ENCODE measurements around the gene SMAD1. TPM values are rescaled to one million over a fixed set of nuclear protein-coding genes. Genes with fewer than 3 reads are reported as not detected.
A peak's percentile ranks its signal among the peaks of the same experiment; 100 is the strongest.

Gene SMAD1
- total RNA-seq, 4 donors from 2014 or later = 48.1 to 102 (median 67.4) TPM

GRCh38 chr4:145528601-145529000, 46.9 kb downstream of the SMAD1 start:
- intact Hi-C loops (cut with DNase I) = no loop called here
- WGBS, 2 donors = 83 to 93% methylated on average over 3 of the region's 3 CpGs

GRCh38 chr4:145530189-145530588, 48.5 kb downstream of the SMAD1 start:
- WGBS, 2 donors = 77 to 91% methylated on average over 2 of the region's 2 CpGs
- Histone ChIP-seq H3K4me3 (replicated peaks in 1 of 3) (no peak overlapping the region), H3K27ac (peak overlapping the region in 1 of 3 donors; percentile 28), H3K4me1 (peaks cover 25 to 42% of the 10 kb centered on the region in 2 donors), H3K36me3 (no peaks in the 10 kb centered on the region), H3K9me3 (no peaks in the 10 kb centered on the region), H3K27me3 (no peaks in the 10 kb centered on the region)
- intact Hi-C loops (cut with DNase I) = no loop called here
- no peak for DNase-seq
- no peak for TF ChIP-seq CTCF (IDR thresholded peaks at IDR 0.05)
- TF ChIP-seq POLR2A (IDR thresholded peaks at IDR 0.05) = no peak

More at GRCh38 chr4:145528601-145529000, 46.9 kb downstream of the SMAD1 start:
- no peak for DNase-seq
- no peaks in the 10 kb centered on the region for H3K9me3 ChIP-seq
- H3K27me3 ChIP-seq = no peaks in the 10 kb centered on the region
- peak overlapping the region in 1 of 3 donors; percentile 28 for H3K27ac ChIP-seq
- H3K4me1 ChIP-seq = peaks cover 31 to 52% of the 10 kb centered on the region in 2 donors
- no peaks in the 10 kb centered on the region for H3K36me3 ChIP-seq
- TF ChIP-seq CTCF (IDR thresholded peaks at IDR 0.05) (no peak), POLR2A (IDR thresholded peaks at IDR 0.05) (no peak)
- H3K4me3 ChIP-seq (replicated peaks in 1 of 3) = no peak overlapping the region

- 88 to 90% methylated on average over 1 of the region's 1 CpG for WGBS, 2 donors
- intact Hi-C loops (cut with DNase I) = no loop called here
- H3K9me3 ChIP-seq = no peaks in the 10 kb centered on the region
- H3K4me1 ChIP-seq = peaks cover 22 to 37% of the 10 kb centered on the region in 2 donors
- DNase-seq = no peak
- TF ChIP-seq CTCF (IDR thresholded peaks at IDR 0.05) = no peak
- H3K36me3 ChIP-seq = no peaks in the 10 kb centered on the region
- H3K4me3 ChIP-seq (replicated peaks in 1 of 3) = no peak overlapping the region
- H3K27ac ChIP-seq = no peak overlapping the region
- no peaks in the 10 kb centered on the region for H3K27me3 ChIP-seq
Observed at GRCh38 chr4:145530662-145531061, 49.0 kb downstream of the SMAD1 start.

- intact Hi-C loops (cut with DNase I) = no loop called here
- TF ChIP-seq POLR2A (IDR thresholded peaks at IDR 0.05) = no peak
- no peak for TF ChIP-seq CTCF (IDR thresholded peaks at IDR 0.05)
- H3K4me3 ChIP-seq (replicated peaks in 1 of 3) = no peak overlapping the region
- 41 to 54% methylated on average over 2 of the region's 2 CpGs for WGBS, 2 donors
- H3K27me3 ChIP-seq = no peaks in the 10 kb centered on the region
- peak; percentile 55 to 65 for DNase-seq
- H3K4me1 ChIP-seq = peaks cover 19 to 31% of the 10 kb centered on the region in 2 donors
- H3K36me3 ChIP-seq = no peaks in the 10 kb centered on the region
- H3K9me3 ChIP-seq = no peaks in the 10 kb centered on the region
- peak overlapping the region in 1 of 3 donors; percentile 7 for H3K27ac ChIP-seq
Observed at GRCh38 chr4:145531223-145531622, 49.6 kb downstream of the SMAD1 start.

- Histone ChIP-seq H3K36me3 (no peaks in the 10 kb centered on the region), H3K4me1 (peaks cover 19 to 28% of the 10 kb centered on the region in 2 donors), H3K4me3 (replicated peaks in 1 of 3) (no peak overlapping the region), H3K27ac (peak overlapping the region in 1 of 3 donors; percentile 7), H3K27me3 (no peaks in the 10 kb centered on the region), H3K9me3 (no peaks in the 10 kb centered on the region)
- intact Hi-C loops (cut with DNase I) = no loop called here
- TF ChIP-seq CTCF (IDR thresholded peaks at IDR 0.05) = no peak
- no peak for TF ChIP-seq POLR2A (IDR thresholded peaks at IDR 0.05)
- no peak for DNase-seq
- 37 to 38% methylated on average over 5 of the region's 5 CpGs for WGBS, 2 donors
Observed at GRCh38 chr4:145531859-145532258, 50.2 kb downstream of the SMAD1 start.

Data from thyroid gland (tissue), 4 donors.